Activated naive CD4-positive, alpha-beta T cell (primary cell): Measurements from ENCODE around the gene TP53BP1.

Source experiments
- DNase-seq, 4 experiments: peaks; one replicate each; lab custom pipeline; 2025; lab: John Stamatoyannopoulos, UW

Gene TP53BP1

DNA sequence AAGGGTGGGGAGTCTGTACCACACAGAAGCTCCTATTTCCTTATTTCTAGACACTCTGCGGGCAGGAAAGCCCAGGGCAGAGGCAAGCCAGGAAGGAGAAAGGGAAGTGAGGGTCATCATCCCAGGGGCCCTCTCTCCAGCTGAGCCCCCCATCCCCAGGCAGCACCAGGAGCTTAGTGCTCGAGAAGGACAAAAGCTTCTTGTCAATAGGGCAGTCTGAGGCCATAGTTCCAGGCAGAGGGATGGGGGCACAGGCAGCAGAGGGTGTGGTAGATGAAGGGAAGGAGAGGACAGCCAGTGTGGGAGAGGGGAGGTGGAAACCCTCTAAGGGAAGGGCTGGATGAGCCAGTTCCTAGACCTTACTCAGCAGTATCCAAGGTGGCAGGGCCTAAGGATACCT lies 27.2 kb upstream of the TP53BP1 start:
- DNase-seq, result no peak

DNA sequence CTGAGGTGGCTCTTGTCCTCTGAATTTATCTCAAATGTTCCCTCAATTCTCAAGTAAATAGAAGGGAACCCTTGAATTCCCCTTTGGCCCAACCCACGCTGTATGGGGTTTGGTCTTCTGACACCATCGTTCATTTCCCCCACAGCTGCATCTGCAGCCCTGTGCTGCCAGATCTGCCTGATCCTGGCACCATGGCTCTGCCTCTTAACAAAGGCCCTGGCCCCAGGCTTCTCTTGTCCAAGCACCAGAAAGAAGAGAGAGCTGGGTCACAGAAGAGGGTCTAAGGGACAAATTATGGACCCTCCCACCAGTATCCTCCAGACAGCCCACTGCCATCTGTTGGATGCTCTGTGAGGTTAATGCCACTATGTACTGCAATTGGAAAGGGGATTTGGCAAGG lies 26.2 kb upstream of the TP53BP1 start:
- DNase-seq, result no peak

DNA sequence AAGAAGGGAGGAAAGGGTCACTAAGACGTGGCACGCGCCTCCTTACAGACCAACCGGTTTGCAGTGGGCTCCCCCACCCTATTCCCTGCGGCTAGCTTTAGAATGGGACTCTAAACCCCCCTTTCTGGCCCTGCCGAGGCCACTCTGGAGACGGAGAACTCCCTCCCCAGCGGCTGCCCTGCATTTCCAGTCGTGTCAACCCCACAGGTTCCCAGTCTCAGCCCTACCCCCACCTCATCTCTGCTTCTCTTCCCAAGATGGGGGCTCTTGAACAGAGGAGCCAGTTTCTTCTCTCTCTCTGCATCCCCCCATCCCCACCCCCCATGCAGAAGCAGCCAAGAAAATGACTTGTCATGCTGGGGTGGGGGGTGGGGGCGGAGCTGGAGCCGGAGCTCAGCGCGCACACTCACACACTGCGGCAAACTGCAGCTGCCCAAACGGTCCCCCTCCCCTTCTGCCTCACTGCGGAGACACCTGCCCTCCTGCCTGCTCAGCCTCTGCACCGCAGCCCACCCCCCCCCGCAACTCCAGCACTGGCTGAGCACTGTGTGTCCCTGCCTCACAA lies 25.3 kb upstream of the TP53BP1 start:
- DNase-seq, result no peak

DNA sequence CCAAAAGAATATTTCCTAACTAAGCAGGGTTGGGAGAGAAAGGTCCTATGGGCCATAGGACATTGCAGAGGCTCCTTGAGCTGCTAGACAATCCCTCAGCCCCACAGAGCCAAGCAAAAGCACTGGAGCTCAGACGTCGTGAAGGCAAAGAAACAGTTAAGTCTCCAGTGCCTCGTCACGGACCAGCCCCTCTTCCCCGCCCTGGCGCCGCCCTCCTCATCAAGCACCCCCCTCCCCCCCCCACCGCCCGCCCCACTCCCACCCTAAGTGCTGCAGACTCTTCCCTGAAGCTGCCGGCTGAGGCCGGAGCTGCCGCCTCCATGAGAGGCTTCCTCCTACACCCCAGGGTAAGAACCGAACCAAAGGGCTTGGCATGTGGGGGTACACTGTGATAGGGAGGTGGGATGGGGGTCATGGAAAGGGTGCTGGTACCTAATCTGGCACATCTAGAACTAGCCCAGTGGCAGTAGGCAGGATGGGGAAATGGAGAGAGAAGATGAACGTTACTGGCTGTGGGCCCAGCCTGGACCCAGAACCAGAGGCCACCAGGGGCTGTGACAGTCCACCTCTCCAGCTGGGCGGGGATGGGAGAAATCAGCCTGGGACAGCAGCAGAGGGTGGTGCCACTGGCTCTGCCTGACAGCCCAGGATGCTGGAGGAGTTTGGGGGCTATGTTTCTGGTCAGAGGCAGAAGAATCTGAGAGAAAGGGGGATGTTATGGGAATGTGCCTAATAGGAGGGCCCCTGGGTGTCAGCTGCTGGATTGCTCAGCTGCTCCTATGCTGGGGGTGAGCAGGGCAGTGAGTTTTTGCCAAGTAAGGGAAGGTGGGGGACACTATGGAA lies 24.6 kb upstream of the TP53BP1 start, which contains the start of gene MAP1A:
Gene MAP1A (plus strand): TSS at position 255 of the 843 bp plus-strand sequence. CDS start 3,866 bp downstream, outside the sequence.
- DNase-seq, result no peak

DNA sequence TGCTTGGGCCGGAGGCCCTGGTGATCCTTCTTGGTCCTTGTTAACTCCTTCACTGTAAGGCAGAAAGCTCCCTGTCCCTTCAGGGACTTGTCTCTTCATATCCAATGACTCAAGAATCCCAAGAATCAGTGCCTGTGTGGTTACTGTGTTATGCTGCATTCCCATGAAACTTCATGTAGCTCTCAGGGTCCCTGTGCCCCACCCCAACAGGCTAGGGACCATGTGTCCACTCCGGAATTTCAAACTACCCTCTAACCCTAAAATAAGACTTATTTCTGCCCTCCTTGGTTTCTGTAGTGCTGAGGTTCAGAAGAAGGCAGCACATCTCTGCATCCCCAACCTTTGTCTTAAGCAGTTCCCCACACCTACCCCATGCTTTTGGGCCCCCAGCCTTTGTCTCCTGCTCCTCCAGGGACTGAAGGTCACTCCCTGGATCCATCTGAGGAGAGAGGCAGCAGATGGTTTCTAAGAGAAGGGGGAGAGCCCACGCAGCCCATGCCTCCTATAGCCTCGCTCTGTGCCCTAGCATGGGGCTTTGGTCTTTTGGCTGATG lies 23.9 kb upstream of the TP53BP1 start:
- no peak for DNase-seq

DNA sequence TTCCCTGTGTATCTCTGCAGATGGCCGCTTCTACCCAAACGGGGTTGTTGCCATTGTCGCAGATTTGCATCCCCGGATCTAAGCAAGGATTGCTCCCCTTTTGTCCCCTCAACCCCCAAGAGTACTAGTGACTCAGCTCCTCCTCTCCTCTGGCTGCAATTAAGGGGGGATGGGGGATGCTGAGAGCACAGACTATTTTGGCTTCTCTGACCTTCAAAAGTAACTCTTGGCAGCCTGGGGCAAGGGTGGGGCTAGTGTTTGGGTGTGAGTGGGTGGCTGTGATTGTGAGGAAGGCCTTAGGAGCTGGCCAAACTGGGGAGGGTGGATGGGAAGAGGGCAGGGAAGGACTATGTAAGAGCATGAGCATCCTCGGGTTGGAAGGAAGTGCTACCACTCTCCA lies 23.2 kb upstream of the TP53BP1 start:
- no peak for DNase-seq

DNA sequence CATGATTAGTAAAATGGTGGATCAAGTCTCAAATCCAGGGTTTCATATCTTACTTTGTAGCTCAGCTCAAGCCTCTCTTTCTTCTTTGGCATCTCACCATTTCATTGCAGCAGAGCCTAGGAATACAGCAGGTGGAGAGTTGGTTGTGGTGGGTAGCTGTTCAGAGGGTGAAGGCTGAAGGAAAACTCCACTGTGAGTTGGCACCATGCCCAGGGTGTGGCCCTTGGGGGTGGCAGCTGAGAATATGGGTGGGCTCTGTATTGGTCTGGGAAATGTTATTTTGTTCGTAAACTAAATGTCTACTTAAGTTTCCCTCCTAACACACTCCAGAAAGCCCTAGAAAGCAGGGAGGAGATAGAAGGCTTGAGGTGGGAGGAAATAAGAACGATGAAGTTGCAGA lies 22.8 kb upstream of the TP53BP1 start:
- DNase-seq, result no peak

DNA sequence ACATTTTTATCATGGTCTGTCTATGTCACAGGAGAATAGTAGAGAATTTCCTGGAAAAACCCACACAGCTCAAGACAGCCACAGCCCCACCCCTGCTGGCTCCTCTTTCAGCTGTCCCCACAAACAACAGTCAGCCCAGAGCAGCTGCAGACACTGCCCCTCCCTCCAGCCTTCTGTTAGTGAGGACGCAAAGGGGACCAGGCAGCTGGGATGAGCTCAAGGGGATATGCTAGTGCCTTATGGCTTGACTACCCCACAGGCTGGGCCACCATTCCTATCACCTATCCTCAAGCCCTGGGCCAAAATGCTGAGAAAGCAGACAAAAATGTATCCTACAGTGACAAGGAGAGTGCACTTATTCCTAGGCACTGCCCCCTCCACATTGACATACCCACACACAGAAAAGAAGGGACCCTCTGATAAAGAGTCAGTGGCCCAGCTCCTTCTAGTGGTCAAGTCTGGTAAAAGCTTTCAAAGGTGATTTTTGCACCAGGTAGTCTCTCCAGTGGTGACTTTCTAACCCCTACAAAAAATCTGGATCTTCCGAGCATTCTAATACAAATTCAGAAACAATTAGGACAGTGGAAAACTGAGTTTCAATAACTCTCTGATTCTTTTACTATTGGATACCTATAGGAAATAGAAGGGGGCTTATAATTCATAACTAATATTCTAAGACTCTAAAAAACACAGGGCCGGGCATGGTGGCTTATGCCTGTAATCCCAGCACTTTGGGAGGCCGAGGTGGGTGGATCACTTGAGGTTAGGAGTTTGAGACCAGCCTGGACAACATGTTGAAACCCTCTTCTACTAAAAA lies 21.5 kb upstream of the TP53BP1 start:
- DNase-seq, result no peak

DNA sequence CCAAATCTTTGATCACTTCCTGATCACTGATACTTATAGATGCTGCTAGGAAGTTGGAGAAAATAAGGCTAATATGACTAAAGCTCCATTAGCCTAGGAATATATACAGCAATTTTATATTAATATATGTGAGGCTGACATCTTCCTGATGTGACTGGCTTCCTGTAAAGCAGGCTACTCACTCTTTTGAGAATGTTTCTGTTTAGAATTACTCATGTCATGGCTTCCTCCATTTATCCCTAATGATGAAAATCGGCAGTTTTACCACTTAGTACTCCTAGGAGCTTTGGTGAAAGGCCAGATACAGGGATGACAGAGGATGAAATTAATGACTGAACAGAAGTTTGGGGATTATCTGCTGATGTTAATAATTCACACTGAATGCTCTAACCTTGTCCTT lies 20.6 kb upstream of the TP53BP1 start:
- no peak for DNase-seq

DNA sequence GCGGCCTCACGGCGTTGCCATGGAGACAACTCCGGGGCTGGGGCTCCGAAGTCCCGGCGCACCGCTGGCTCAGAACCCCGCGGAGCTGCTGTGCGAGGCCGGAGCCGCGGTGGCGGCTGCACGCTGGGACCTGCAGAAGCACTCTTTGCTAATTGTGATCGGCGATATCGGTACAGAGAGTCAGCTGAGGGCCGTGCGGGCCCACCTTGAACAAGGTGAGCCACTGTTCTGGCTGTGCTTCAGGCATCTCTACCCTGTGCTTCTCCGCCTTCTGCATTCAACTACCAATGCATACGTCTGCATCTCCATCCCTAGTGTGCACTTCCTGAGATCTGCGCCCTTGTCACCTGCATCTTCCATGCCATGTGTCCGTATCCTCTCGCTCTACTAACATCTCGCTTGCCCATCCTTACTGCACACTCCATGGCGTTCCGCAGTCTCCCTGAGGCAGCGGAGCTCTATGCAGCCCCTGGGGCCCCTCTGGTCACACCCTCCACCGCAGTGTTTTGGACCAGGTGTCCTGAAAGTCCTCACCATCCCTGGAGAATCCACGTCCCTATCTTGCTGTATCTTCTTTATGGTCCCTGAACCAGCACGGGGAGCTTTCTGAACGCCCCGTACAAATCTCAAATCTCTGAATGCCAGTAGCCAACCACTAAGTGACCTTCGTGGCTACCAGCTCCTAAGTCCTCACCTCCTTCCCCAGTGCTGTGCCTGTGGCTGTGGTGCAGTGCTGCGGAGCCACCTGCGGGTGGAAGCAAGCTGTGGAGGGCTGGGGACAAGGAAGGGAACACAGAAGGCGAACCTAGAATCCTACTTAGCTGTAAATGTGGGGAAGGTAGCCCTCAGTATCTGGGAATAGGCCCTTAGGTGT lies 18.3 kb upstream of the TP53BP1 start:
- peak in 1 of 4 experiments; percentile 6 for DNase-seq

DNA sequence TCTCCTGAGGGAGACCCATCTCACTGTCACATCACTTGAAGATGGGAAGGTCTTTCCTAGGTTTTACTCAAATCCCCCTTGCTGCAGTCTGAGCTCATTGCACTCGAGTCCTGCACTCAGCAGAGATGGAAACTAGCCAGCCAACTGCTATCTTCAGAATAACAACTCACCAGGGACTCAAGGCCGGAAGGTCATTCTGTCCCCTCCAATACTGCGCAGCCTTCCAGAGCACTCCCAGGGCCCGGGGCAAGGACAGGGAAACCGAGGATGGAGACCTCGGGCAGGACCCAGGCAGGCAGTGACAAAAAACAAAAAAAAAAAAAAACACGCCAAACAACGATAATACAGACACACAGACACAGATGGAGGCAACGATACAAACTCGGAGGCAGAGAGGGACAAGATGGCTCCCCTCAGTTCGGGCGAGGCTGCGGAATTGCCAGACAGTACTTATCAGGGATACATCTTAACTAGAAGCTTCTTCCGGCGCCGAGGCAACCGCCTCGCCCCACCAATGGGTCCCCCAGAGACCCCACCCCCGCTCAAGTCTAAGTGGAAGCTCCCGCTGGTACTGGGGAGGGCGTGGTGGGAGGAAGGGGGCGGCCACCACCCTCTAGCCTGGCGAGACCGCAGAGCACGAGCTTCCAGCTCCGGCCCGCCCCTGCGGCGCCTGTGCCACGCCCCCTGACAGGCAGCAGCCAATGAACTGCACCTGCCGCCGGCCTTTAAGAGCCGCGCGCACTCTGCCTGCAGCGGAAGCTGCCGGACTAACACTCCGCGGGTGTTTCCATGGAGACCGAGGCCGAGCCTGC lies 17.4 kb upstream of the TP53BP1 start:
- peak; percentile 70 to 94 (median 83) for DNase-seq

DNA sequence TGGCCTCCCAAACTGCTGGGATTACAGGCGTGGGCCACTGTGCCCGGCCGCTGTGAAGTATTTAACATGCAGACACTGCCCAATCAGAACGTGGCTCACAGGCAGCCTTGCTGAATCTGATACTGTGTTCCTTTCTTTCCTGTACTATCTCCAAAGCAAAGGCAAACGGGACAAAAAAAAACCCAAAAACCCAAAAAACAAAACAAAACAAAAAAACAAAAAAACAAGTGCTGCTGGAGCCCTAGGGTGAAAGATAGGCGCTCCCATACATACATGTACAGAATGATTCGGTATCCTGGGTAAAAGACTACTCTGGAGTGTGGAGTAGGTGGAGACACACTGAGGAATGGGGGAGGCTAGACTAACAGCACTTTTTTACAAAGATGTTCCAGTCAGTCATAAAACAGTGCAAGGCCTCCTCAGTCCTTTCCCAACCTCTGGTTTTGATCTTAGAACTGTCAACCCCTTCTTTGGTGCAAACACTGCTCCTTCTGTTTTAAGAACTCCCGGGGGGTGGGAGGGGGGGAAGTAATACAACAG lies 16.8 kb upstream of the TP53BP1 start:
- no peak for DNase-seq

DNA sequence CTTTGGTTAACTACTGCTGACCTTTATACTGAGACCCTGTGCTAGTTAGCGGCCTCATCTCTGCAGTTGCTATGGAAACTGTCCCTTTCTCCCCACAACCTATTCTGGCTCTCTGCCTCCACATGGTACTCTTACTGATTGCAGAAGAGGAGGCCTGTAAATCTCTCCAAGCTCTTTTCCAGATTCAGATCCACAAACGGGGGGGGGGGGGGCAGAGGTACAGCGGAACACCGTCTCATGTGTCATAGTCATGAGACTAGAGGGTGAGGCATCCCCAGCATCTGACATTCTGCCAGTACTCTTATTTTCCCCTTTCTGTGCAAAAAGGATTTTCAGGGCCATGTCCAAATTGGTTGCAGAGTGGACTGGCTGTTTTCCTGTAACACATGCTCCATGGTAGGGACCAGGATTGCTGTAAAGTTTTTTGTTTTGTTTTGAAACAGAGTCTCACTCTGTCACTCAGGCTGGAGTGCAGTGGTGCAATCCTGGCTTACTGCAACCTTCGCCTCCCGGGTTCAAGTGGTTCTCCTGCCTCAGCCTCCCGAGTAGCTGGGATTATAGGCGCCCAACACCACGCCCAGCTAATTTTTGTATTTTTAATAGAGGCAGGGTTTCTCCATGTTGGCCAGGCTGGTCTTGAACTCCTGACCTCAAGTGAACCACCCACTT lies 16.2 kb upstream of the TP53BP1 start:
- DNase-seq, result no peak

DNA sequence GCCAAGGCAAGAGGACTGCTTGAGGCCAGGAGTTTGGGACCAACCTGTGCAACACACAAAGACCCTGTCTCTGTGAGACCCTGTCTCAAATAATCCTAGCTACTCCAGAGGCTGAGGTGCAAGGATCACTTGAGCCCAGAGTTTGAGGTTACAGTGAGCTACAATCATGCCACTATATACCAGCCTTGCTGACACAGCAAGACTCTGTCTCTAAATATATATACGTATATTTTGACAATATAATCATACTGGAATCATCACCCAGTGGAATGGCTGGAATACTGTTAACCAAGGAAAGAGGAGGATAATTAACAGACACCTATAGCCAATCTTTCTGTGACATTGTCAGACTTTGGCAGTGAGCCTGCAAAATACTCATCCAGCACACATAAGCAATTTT lies 15.5 kb upstream of the TP53BP1 start:
- no peak for DNase-seq

DNA sequence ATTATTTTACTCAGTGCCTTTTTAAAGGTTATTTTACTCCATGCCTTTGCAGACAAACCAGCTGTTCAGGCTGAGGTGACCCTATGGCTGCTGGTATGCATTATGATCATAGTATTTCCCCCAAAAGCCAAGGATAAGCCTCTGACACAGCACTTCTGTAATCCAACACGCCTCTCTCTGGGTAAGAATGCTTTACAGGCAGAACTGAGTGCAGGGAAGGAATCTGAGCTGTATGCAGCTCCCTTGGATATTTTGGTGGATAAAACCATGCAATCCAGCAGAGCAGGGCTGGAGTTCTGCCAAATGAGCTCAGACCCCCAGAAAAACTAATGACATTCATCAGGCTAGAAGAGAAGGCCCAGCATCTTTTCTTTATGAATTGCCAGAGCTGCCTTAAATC lies 12.8 kb upstream of the TP53BP1 start:
- DNase-seq, result no peak

DNA sequence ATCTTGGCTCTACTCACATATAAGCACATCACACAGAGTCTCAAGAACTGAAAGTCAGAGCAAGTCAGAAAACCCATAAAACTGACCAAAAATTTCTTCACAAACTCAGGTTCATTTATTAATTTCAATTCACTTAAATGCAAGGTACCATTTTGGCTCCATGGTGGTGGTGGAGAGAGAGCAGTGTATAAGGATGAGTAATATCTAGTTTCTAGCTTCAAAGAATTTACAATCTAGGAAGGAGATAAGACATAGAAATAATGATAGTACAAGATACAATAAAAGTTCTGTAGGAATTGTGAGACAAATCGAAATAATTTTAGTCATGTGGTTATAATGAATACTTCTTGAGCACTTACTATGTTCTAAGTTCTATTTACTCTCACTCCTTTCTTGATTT lies 6.7 kb upstream of the TP53BP1 start:
- no peak for DNase-seq

DNA sequence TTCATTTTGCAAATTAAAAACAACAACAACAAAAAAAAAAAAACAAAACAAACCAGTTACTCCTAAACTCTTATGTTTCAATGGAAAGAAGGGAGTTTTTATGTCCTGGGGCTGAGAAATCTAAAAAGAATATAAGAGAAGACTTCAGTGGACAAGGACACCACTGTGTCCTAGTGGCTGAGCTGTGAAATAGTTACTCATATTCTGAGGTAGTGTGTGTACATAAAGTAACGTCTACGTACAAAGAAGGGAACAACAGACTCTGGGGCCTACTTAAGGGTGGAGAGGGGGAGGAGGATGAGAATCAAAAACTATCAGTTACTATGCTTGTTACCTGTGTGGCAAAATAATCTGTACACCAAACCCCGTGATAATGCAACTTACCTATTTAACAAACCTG lies 6.0 kb upstream of the TP53BP1 start:
- DNase-seq, result no peak

DNA sequence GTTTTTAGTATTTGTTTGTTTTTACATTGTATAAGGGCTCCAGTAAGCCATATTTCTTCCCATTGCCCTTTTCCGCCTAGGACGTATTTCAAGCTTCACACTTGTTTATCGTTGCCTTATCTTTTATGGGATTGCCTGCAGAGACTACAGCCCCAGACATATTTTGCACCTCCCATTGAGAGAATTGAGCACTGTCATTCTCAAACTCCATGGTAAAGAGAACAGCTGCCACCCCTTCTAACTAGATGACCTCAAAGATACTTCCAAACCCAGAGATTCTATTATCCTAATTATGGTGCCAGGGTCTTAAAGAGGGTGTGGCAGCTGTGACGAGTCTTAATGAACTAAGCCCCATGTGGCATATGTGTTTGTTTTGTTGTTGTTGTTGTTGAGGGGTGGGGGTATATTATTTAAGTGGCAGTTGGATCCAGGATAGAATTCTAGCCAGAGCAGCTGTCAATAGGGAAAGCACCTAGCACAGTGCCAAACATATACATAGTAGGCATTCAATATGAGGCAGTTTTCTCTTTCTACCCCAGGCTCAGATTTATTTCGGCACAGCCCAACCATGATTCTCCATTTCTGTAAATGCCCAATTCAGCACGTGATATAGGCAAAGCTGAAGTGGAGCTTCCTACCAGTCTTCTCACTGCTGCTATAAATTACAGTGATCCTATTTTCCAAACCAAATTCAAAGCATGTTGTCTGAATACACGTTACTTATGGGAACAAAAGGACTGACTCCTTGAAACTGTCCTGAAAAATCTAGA lies 932 bp upstream of the TP53BP1 start:
- DNase-seq, result no peak

DNA sequence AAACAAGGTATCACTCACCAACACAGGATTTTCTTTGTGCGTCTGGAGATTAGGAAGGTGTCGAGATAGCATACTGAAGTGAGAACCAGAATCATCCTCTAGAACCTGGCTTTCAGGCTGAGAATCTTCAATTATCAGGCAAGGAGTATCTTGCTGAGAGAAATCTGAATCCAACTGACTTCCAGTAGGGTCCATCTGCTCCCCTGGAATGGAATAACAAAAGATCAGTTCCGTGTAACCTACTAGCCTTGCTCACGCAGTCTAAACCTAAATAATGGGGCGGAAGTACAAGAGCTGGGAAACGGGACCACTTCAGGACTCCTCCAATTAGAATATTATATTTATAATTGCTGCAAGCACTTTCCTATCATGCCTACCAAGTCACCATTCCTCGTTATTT lies 690 bp downstream of the TP53BP1 start:
- DNase-seq, result no peak
